GM18498 (cell line): ENCODE measurements around the gene UBR7.
A peak's percentile ranks its signal among the peaks of the same experiment; 100 is the strongest.
"Not testable (repeated sequence)": the region's sequence is repeated elsewhere in the genome, so short reads cannot be mapped to it uniquely, and the experiment has no call there.

Experiments used
- ATAC-seq: cut with Tn5 transposase; IDR thresholded peaks from one replicate; pipeline ENCODE4 v1.9.1; 2021; ENCODE audit warnings: mild to moderate bottlenecking, moderate library complexity; ENCODE audit not compliant: unreplicated experiment

The UBR7 gene

GRCh38 chr14:93206793-93207467 lies at the start of gene UBR7, which contains the start of gene GON7:
TSS of gene UBR7 (plus strand) at chr14:93207256. CDS start at chr14:93207292, 36 bp downstream.
TSS of gene GON7 (minus strand) at chr14:93207065. CDS start at chr14:93207037, 28 bp downstream.
- peak; percentile 86 for ATAC-seq

- not testable (repeated sequence) for ATAC-seq
These were observed 48.7 kb upstream of the UBR7 start for GRCh38 chr14:93158349-93158748.

GRCh38 chr14:93159625-93160352 lies 47.3 kb upstream of the UBR7 start:
- ATAC-seq: not testable (repeated sequence)

- ATAC-seq: no peak
These were observed 46.7 kb upstream of the UBR7 start for GRCh38 chr14:93160353-93160801.

- no peak for ATAC-seq
These were observed 45.6 kb upstream of the UBR7 start for GRCh38 chr14:93161411-93161940.

GRCh38 chr14:93163564-93163963 lies 43.5 kb upstream of the UBR7 start:
- no peak for ATAC-seq

- ATAC-seq: not testable (repeated sequence)
These were observed 41.5 kb upstream of the UBR7 start for GRCh38 chr14:93165271-93166265.

GRCh38 chr14:93168610-93169009 lies 38.4 kb upstream of the UBR7 start:
- ATAC-seq: not testable (repeated sequence)

GRCh38 chr14:93169619-93170018 lies 37.4 kb upstream of the UBR7 start:
- not testable (repeated sequence) for ATAC-seq

- not testable (repeated sequence) for ATAC-seq
These were observed 36.9 kb upstream of the UBR7 start for GRCh38 chr14:93170141-93170540.

- ATAC-seq: no peak
These were observed 35.7 kb upstream of the UBR7 start for GRCh38 chr14:93171376-93171775.

GRCh38 chr14:93173943-93174395 lies 33.1 kb upstream of the UBR7 start:
- no peak for ATAC-seq

GRCh38 chr14:93174731-93175130 lies 32.3 kb upstream of the UBR7 start:
- not testable (repeated sequence) for ATAC-seq

- ATAC-seq: no peak
These were observed 31.6 kb upstream of the UBR7 start for GRCh38 chr14:93175492-93175891.

- ATAC-seq: no peak
These were observed 23.3 kb upstream of the UBR7 start for GRCh38 chr14:93183596-93184317.

GRCh38 chr14:93184391-93185348 lies 22.4 kb upstream of the UBR7 start, which contains the start of the genes LYSET and MOAP1:
TSS of gene LYSET (plus strand) at chr14:93185317. CDS start at chr14:93185406, 89 bp downstream.
TSS of gene MOAP1 (minus strand) at chr14:93184897. CDS start at chr14:93184242, 655 bp downstream.
- ATAC-seq: peak; percentile 87

- ATAC-seq: peak; percentile 9
These were observed 21.7 kb upstream of the UBR7 start for GRCh38 chr14:93185349-93185720.

- no peak for ATAC-seq
These were observed 20.6 kb upstream of the UBR7 start for GRCh38 chr14:93186466-93186865.
